Measurements from ENCODE around the gene PEAK1. TPM values are rescaled to one million over a fixed set of nuclear protein-coding genes. Genes with fewer than 3 reads are reported as not detected.

Gene PEAK1
- total RNA-seq, 1 donor from 2014 or later = 10.2 TPM

GRCh38 chr15:77296773-77297337 lies 123.0 kb downstream of the PEAK1 start:
- DNase-seq (ENCODE audit: low read depth) = no peak
- no peak overlapping the region for H3K4me3 ChIP-seq (ENCODE audit: low read depth, low read length)

GRCh38 chr15:77295446-77295845 lies 124.5 kb downstream of the PEAK1 start:
- no peak for DNase-seq (ENCODE audit: low read depth)
- Histone ChIP-seq H3K4me3 (ENCODE audit: low read depth, low read length) (no peak overlapping the region), H3K27me3 (ENCODE audit: control insufficient read depth, insufficient read depth, low read length) (no peaks in the 10 kb centered on the region), H3K36me3 (ENCODE audit: control insufficient read depth, insufficient read depth, low read length) (no peaks in the 10 kb centered on the region)
- no peak for TF ChIP-seq CTCF (IDR thresholded peaks at IDR 0.05; ENCODE audit: insufficient read depth, low read length, poor library complexity, severe bottlenecking)

More at GRCh38 chr15:77296773-77297337, 123.0 kb downstream of the PEAK1 start:
- no peak for TF ChIP-seq CTCF (IDR thresholded peaks at IDR 0.05; ENCODE audit: insufficient read depth, low read length, poor library complexity, severe bottlenecking)
- Histone ChIP-seq H3K36me3 (ENCODE audit: control insufficient read depth, insufficient read depth, low read length) (no peaks in the 10 kb centered on the region), H3K27me3 (ENCODE audit: control insufficient read depth, insufficient read depth, low read length) (no peaks in the 10 kb centered on the region)

DNA sequence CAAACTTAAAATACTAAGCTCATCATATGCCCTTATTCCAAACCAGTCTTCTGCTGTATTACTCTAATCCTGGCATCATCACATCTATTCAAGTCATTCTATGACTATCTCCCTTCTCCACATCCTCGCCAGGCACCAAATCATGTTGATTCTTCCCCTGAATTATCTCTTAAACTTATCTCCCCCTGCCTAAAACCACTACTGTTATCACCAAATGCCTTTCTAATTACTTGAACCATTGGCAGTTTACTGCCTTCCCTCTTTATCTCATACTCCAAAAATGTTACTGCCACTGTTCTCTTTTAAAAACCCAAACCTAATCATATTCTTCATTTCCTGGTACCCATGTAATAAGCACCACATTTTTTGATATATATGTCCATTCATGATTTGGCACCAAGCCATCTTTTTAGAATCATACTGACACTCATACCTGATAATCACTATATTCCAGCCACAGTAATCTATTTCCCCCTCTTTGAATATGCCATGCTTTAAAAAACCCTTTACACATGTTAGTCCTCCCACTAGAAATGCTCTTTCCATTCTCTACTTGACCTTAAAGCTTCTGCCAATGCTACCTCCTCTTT lies 126.8 kb downstream of the PEAK1 start:
- DNase-seq (ENCODE audit: low read depth) = no peak
- no peak overlapping the region for H3K4me3 ChIP-seq (ENCODE audit: low read depth, low read length)
- no peaks in the 10 kb centered on the region for H3K27me3 ChIP-seq (ENCODE audit: control insufficient read depth, insufficient read depth, low read length)
- H3K36me3 ChIP-seq (ENCODE audit: control insufficient read depth, insufficient read depth, low read length) = no peaks in the 10 kb centered on the region
- no peak for TF ChIP-seq CTCF (IDR thresholded peaks at IDR 0.05; ENCODE audit: insufficient read depth, low read length, poor library complexity, severe bottlenecking)

DNA sequence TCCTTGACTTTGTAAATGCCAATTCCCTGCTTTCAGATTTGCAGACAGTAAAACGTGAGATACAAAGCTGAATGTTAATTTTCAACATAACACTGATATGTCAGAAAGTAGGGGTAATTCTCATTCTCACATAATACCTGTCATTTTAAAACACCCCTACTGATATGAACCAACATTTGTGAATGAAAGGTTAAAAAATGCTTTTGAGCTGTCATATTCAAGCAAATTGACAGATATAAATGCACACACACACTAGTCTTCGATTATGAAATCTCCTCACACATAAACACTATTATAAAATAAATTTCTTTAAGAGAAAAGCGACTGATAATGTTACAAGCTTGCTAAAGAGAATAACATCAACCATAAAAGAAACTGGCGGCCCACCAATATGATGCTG lies 128.8 kb downstream of the PEAK1 start:
- TF ChIP-seq CTCF (IDR thresholded peaks at IDR 0.05; ENCODE audit: insufficient read depth, low read length, poor library complexity, severe bottlenecking) = no peak
- H3K4me3 ChIP-seq (ENCODE audit: low read depth, low read length) = no peak overlapping the region
- DNase-seq (ENCODE audit: low read depth) = no peak
- no peaks in the 10 kb centered on the region for H3K27me3 ChIP-seq (ENCODE audit: control insufficient read depth, insufficient read depth, low read length)
- no peaks in the 10 kb centered on the region for H3K36me3 ChIP-seq (ENCODE audit: control insufficient read depth, insufficient read depth, low read length)

GRCh38 chr15:77287385-77287784 lies 132.5 kb downstream of the PEAK1 start:
- no peak overlapping the region for H3K4me3 ChIP-seq (ENCODE audit: low read depth, low read length)

More at GRCh38 chr15:77287385-77287784, 132.5 kb downstream of the PEAK1 start:
- Histone ChIP-seq H3K27me3 (ENCODE audit: control insufficient read depth, insufficient read depth, low read length) (no peaks in the 10 kb centered on the region), H3K36me3 (ENCODE audit: control insufficient read depth, insufficient read depth, low read length) (no peaks in the 10 kb centered on the region)
- DNase-seq (ENCODE audit: low read depth) = no peak
- no peak for TF ChIP-seq CTCF (IDR thresholded peaks at IDR 0.05; ENCODE audit: insufficient read depth, low read length, poor library complexity, severe bottlenecking)

All from kidney epithelial cell (primary cell).